Measurements from ENCODE around the gene DEPDC5.
A peak's percentile ranks its signal among the peaks of the same experiment; 100 is the strongest.
"Not testable (repeated sequence)": the region's sequence is repeated elsewhere in the genome, so short reads cannot be mapped to it uniquely, and the experiment has no call there.

DEPDC5 gene

DNA sequence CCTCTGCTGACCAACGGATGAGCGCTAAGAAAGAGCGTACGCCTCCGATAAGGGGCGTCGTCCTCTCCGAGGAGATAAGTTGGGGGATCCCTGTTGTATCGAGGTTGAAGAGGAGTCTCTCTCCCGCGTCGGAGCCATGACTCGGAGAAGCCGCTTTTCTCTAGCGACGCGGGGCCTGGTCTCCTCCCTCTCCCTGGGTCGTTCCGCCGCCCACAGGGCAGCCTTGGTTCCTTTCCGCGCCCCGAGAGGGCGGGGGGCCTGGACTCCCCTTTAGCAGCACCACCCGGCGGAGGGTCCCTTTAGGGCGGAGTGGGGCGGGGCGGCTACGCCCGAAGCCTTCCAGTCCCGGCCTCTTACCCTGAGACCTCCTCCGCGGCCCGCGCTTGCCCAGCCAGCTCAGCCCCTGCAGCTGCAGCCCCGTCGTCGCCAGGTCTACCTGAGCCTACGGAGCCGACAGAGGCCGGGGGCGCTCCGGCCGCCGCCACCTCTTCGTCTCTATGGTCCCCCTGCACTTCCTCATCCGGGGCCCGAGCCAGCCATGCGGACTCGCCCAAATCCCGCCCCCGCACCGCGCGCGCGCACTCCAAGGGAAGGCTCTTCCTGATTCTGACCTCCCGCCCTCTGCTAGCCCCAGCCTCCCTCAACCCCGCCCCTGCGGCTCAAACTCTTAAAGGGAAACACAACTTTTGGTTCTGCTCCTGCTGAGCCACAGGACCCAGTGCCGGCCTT is 4.0 kb upstream of the DEPDC5 start, which contains the start of gene PRR14L:
PRR14L (minus strand) TSS at position 497 of the 729 bp plus-strand sequence. CDS start 11,272 bp downstream, outside the sequence.
- peak; percentile 94 for DNase-seq

DNA sequence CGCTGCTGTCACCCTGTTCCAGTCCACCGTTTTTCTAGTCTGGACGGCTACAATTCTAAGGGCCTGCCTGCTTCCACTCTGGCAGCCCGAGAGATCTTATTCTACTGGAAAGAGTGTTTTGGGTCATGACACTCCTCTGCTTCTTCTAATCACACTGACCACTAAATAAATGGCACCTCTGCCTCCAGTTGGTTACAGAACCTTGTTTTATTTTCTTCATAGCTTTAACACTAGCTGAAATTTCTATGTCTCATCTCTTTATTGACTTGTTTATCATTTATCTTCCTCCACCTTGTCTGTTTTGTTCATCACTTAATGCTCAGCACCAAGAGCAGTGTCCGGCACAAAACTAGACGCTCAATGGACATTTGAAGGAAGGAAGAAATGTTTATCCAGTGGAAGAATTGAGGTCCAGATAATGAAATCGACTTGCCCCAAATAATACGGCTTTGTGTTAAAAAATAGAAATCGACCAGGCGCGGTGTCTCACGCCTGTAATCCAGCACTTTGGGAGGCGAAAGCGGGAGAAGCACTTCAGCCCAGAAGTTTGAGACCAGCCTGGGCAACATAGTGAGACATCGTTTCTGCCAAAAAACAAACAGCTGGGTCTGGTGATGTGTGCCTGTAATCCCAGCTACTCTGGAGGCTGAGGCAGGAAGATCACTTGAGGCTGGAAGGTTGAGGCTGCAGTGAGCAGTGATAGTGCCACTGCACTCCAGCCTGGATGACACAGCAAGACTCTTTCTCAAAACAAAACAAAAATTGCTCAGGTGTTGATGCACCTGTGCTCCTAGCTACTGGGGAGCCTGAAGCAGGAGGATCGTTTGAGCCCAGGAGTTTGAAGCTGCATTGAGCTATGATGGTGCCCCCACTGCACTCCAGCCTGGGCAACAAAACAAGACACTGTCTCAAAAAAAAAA is 3.2 kb upstream of the DEPDC5 start:
- no peak for DNase-seq

DNA sequence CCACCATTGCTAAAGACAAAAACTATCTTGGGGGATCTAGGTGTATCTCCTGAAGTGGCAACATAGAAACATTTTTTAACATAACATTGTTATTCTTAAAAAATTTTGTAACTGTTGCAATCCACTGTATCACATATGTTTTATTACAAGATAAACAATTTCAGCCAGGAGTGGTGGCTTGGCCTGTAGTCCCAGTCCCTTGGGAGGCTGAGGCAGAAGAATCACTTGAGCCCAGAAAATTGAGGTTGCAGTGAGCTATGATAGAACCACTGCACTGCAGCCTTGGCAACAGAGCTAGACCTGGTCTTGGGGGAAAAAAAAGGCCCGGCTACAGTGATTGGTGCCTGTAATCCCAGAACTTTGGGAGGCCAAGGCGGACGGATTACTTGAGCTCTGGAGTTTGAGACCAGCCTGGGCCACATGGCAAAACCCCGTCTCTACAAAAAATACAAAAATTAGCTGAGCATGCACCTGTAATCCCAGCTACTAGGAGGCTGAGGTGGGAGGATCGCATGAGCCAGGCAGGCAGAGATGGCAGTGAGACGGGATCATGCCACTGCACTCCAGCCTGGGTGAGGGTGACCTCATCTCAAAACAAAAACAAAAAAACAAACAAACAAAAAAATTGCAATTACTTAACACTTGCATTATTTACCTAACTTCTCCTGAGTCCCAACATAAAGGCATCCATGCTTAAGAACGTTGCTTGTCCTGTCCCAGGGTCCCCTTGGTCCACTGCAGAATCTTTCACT is 1.5 kb upstream of the DEPDC5 start:
- DNase-seq, result no peak

DNA sequence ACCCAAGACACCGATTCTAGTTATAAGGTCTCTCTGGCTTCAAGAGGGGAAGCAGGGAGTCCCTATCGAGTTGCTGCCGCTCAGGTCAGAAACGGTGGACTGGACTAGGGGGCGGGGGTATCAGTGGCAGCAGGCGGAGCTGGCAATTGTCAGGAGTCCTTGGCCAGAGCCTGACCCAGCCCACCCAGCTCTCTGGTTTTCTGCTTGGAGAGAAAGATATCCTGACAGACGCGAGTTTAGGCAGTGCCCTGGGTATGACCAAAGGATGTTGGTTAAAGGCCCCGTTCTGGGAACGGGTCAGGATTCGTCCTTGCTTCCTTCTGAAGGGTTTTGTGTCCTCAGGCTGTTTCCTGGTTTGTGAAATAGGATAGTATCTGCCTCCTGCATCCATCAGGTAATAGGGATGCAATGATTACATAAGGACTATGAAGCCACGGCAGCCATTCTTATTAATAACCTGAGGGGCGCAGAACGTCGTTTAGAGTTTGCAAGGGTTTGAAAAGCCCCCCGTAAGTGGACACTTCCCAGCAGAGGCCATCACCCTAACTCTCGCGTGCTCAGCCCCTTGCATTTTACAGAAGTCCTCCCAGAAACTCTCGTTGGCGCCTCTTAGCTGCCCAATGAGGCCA is 700 bp upstream of the DEPDC5 start:
- peak; percentile 64 for DNase-seq

DNA sequence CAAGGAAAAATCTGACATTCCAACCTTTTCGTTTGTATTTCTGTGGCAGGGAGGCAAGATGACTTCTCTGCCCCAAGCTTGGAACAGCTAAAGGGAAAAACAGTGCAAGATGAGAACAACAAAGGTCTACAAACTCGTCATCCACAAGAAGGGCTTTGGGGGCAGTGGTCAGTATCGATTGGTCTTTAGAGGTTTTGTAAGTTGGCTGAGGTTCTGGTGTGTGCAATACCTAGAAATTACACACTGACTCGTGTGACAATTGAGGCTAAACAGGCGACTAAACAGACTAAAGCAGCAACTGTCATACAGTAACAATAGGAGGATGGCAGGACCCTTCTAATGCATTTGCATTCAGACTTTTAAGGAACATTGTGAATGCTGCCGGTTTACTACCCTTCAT is 994 bp downstream of the DEPDC5 start:
- no peak for DNase-seq

DNA sequence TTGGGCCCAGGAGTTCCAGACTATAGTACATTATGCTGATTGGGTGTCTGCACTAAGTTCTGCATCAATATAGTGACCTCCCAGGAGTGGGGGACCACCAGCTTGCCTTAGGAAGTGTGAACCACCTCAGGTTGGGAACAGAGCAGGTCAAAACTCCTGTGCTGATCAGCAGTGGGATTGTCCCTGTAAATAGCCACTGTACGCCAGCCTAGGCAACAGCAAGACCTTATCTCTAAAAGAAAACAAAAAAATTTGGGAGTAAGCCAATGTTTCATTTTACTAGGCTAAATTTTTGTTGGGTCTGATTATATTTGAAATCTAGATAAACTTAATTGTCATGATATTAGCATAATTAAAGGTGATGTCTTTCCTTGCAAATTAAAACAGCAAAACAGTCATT is 3.4 kb downstream of the DEPDC5 start:
- no peak for DNase-seq

DNA sequence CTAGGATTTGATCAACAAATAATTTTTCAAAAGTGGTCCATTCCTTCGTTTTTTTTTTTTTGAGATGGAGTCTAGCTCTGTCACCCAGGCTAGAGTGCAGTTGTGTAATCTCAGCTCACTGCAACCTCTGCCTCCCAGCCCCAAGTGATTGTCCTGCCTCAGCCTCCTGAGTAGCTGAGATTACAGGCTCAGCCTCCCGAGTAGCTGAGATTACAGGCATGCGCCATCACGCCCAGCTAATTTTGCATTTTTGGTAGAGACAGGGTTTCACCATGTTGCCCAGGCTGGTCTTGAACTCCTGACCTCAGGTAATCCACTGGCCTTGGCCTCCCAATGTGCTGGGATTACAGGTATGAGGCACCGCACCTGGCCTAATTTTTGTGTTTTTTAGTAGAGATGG is 5.0 kb downstream of the DEPDC5 start:
- DNase-seq, result not testable (repeated sequence)

DNA sequence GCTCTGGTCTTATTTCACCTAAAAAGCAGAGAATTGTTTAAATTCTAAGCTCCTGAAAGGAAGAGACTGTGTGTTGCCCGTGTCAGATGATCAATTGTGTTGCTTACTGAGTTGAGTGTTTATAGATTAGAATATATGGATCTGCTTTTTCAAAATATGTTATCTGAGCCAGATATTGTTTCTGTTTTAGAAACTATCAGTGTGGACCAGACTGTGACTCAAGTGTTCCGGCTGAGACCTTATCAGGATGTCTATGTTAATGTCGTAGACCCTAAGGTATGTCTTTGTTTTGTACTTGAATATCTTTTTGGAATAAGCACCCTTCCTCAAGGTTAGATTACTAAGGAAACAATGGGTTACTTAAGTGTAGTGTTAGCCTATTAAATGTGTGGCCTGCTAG is 11.0 kb downstream of the DEPDC5 start:
- no peak for DNase-seq

DNA sequence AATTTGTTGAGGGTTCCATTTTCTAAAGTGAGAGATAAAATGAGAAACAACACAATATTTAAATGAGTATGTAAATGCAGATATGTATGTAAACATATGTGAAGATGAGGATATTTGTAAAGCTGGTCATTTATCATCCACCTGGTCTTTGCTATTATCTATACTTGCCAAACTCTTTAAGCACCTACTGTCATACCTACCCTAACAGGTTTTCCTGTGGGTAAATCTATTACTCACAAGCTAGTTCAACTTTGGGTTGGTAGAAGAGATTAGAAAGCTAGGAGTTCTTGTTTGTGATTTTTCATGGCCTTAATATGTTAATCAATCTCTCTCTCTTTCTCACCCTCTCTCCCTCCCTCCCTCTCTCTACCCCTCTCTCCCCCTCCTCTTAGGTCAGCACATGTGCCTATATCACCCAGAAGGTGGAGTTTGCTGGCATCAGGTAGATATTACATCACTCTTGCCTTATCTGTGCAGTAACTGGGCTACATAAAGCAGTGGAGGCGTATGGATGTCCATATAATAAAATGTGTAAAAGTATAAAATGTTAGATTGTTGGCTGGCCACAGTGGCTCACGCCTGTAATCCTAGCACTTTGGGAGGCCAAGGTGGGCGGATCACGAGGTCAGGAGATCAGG is 14.7 kb downstream of the DEPDC5 start:
- DNase-seq, result no peak

DNA sequence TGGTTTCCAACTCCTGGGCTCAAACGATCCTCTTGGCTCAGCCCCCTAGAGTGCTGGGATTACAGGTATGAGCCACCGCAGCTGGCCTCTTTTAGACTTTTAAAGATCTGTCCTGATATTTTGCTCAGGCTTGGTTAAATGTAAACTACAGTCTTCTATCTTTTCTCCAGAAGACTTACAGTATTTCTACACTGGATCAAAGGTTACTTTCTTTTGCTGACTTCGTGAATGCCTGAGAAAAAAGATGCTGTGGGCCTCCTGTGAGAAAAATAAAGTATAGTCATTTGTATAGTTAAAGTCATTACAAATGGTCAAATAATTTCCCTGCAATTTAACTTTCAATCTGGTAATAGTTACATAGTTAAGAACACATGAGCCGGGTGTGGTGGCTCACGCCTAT is 19.6 kb downstream of the DEPDC5 start:
- DNase-seq, result no peak

DNA sequence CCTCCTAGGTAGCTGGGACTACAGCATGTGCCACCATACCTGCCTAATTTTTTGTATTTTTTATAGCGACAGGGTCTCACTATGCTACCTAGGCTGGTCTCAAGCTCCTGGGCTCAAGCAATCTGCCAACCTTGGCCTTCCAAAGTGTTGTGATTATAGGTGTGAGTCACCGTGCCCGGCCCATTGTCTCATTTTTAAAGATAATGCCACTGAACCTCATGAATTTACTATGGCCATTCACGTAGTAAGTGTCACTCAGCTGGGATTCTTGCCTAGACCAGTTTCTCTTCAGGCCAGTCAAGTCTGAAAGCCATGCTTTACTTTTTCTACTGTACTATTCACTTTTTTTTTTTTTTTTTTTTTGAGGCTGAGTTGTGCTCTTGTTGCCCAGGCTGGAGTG is 22.4 kb downstream of the DEPDC5 start:
- no peak for DNase-seq

DNA sequence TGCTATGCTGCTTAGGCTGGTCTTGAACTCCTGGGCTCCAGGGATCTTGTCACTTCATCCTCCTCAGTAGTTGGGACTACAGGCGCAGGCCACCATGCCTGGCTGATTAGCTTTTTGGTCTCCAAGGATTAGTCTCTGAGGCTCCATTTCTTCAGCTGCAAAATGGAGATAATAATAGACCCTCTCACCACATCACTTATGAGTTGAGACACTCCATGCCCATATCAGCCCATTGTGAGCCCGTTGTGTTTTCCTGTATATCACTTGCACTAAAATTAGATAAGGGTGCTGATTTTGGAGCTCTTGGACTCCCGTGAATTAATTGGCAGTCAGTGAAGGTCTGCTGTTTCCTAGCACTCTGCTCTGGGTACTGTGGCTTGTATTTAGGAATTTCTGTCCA is 36.0 kb downstream of the DEPDC5 start:
- DNase-seq, result no peak

DNA sequence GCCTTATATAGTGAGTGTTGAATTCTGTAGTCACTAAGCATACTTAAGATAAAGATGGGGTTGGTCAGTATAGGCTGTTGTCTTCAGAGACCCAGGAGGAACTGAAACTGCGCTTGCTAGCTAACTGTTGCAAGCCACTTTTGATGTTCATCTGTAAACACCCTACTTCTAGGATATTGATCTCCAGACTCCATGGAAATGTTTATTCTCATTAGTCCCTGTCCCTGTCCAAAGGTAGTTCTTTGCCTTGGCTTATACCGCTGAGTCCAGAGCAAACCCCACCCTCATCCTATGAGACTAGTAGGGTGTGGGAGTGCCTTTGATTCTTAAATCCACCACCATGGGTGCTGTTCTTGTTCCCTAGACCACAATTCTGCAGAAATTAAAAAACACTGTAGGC is 36.4 kb downstream of the DEPDC5 start:
- no peak for DNase-seq

DNA sequence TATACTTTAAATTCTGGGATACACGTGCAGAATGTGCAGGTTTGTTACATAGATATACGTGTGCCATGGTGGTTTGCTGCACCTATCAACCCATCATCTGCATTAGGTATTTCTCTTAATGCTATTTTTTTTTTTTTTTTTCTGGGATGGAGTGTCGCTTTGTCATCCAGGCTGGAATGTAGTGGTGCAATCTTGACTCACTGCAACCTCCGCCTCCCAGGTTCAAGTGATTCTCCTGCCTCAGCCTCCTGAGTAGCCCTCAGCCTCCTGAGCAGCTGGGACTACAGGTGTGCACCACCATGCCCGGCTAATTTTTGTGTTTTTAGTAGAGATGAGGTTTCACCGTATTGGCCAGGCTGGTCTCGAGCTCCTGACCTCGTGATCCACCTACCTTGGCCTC is 45.5 kb downstream of the DEPDC5 start:
- DNase-seq, result not testable (repeated sequence)

DNA sequence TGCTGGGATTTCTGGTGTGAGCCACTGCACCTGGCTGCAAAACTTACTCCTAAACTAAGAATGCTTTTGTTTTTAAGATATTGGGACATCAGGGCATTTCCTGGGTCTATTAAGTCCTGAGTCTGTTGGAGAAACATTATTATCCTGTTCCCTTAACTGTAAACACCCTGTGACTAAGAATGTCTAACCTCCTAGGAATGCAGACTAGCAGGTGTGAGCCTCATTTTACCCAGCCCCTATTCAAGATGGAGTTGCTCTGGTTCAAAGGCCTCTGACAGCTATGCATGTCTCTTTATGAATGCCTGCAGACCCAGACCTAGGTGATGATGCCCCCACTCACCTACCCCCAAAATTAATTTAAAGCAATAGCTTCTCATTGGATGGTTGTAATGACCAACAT is 46.2 kb downstream of the DEPDC5 start:
- no peak for DNase-seq

DNA sequence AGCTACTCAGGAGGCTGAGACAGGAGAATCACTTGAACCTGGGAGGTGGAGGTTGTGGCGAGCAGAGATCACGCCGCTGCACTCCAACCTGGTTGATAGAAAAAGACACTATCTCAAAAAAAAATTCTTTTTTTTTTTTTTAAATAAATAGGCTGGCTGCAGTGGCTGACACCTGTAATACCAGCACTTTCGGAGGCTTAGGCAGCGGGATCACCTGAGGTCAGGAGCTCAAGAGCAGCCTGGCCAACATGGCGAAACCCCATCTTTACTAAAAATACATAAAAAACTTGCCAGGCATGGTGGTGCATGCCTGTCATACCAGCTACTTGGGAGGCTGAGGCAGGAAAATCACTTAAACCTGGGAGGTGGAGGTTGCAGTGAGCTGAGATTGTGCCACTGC is 47.0 kb downstream of the DEPDC5 start:
- not testable (repeated sequence) for DNase-seq

DNA sequence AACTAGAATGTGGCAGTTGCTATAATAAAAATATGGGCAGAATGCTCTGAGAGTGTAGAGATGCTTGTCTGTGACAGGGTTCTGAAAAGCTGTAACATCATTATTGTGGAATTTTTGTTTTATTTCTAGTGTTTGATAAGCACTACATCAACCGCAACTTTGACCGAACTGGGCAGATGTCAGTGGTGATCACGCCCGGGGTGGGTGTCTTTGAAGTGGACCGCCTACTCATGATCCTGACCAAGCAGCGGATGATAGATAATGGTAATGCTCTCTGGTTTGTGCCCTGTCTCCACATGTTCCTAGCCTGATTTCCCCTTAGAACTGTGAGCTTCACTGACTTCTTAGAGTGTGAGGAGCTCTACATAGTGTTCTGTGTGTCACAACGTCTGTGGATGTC is 48.8 kb downstream of the DEPDC5 start:
- no peak for DNase-seq

DNA sequence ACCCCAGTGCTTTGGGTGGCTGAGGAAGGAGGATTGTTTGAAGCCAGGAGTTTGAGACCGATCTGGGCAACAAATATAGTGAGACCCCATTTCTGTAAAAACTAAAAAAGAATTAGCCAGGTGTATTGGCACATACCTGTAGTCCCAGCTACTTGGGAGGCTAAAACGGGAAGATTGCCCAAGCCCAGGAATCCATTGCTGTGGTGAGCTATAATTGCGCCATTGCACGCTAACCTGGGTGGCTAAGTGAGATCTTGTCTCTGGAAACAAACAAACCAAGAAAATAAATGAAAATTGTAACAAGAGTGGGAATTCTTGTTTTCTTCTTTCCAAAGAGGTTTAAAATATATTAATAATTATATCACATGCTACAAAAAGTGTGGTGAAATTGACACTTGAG is 52.9 kb downstream of the DEPDC5 start:
- no peak for DNase-seq

DNA sequence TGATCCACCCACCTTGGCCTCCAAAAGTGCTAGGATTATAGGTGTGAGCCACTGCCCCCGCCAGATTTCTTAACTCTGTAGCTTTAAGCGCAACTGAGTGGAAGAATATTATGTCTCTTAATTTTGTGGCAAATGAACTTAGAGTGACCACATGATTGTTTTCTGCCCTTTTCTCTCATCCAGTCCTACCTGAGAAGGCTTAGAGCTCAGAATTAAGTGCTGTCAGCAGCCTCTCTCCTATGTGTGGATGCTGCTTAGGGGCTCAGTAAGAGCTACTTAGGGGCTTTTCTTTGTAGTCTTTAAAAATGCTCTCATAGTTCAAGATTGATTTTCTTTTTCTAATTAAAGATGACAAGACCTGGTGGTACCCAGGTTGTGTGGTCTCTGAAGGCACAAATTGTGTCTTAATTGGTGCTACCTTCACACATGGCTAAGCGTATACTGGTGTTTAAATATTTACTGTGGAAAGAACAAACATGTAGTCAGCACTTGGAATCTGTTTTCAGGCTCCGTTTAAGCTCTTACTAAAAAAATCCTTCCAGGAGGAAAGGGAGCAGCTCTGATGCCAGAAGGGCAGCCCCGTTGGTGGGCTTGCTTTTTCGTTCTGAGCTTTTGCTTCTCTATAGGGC is 59.3 kb downstream of the DEPDC5 start:
- peak; percentile 67 for DNase-seq

DNA sequence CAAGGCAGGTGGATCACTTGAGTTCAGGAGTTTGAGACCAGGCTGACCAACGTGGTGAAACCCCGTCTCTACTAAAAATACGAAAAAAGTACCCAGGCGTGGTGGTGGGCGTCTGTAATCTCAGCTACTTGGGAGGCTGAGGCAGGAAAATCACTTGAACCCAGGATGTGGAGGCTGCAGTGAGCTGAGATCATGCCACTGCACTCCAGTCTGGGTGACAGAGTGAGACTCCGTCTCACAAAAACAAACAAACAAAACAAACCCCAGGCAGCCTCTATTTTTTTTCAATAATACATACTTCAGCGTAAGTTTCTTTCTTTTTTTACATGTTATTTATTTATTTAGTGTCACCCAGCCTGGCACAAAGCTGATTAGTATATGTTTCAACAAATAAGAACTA is 60.1 kb downstream of the DEPDC5 start:
- not testable (repeated sequence) for DNase-seq

DNA sequence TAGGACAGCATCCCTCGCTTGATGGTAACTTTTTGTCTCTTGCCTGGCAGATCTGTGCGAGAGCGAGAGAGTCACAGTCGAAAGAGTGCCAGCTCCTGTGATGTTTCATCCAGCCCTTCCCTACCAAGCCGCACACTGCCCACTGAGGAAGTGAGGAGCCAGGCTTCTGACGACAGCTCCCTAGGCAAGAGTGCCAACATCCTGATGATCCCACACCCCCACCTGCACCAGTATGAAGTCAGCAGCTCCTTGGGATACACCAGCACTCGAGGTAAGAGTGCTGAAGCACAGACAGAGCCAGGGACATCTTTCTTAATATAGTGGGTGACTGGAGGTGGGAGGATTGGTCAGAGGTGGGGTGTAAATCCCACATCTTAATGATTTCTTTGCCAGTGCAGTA is 61.1 kb downstream of the DEPDC5 start:
- no peak for DNase-seq

DNA sequence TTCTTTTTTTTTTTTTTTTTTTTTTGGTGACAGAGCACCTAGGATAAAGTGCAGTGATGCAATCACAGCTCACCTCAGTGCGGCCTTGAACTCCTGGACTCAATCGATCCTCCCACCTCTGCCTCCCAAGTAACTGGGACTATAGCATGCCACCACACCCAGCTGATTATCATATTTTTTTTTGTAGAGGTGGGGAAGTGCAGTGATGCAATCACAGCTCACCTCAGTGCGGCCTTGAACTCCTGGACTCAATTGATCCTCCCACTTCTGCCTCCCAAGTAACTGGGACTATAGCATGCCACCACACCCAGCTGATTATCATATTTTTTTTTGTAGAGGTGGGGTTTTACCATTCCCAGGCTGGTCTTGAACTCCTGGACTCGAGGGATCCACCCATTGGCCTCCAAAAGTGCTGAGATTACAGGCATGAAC is 61.6 kb downstream of the DEPDC5 start:
- DNase-seq, result not testable (repeated sequence)

Data from NCI-H1092 (cell line).